Measurements from ENCODE around the gene SCN2A.

- TF ChIP-seq, protein P1, sequence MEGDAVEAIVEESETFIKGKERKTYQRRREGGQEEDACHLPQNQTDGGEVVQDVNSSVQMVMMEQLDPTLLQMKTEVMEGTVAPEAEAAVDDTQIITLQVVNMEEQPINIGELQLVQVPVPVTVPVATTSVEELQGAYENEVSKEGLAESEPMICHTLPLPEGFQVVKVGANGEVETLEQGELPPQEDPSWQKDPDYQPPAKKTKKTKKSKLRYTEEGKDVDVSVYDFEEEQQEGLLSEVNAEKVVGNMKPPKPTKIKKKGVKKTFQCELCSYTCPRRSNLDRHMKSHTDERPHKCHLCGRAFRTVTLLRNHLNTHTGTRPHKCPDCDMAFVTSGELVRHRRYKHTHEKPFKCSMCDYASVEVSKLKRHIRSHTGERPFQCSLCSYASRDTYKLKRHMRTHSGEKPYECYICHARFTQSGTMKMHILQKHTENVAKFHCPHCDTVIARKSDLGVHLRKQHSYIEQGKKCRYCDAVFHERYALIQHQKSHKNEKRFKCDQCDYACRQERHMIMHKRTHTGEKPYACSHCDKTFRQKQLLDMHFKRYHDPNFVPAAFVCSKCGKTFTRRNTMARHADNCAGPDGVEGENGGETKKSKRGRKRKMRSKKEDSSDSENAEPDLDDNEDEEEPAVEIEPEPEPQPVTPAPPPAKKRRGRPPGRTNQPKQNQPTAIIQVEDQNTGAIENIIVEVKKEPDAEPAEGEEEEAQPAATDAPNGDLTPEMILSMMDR (IDR thresholded peaks at IDR 0.05) = no peak
- no peak for TF ChIP-seq E2F1 (CRISPR knock-in tag; IDR thresholded peaks at IDR 0.05)
- no peak for TF ChIP-seq NR3C1 (CRISPR knock-in tag; conservative IDR thresholded peaks at IDR 0.05; ENCODE audit: low read depth)
- no peak for TF ChIP-seq TEAD4 (CRISPR knock-in tag; IDR thresholded peaks at IDR 0.05)
- TF ChIP-seq ZNF232 (CRISPR knock-in tag; IDR thresholded peaks at IDR 0.05) = no peak
- no peak for TF ChIP-seq FOXP4 (CRISPR knock-in tag; IDR thresholded peaks at IDR 0.05)
- no peak for TF ChIP-seq ZNF416 (CRISPR knock-in tag; IDR thresholded peaks at IDR 0.05)
- no peak for TF ChIP-seq ZNF423 (CRISPR knock-in tag; IDR thresholded peaks at IDR 0.05)
- TF ChIP-seq ATF6 (CRISPR knock-in tag; IDR thresholded peaks at IDR 0.05) = no peak
- no peak for TF ChIP-seq RELA (CRISPR knock-in tag; IDR thresholded peaks at IDR 0.05; ENCODE audit: borderline replicate concordance)
- no peak for TF ChIP-seq ATF3 (CRISPR knock-in tag; conservative IDR thresholded peaks at IDR 0.05)
- no peak for TF ChIP-seq CREB1 (CRISPR knock-in tag; IDR thresholded peaks at IDR 0.05)
- TF ChIP-seq AFF4 (CRISPR knock-in tag; IDR thresholded peaks at IDR 0.05; ENCODE audit: borderline replicate concordance) = no peak
Measured at GRCh38 chr2:165361514-165361913, 122.3 kb downstream of the SCN2A start.

Measured in WTC11 (cell line).